ENCODE measurements around the gene SWAP70.
A peak's percentile ranks its signal among the peaks of the same experiment; 100 is the strongest.

The SWAP70 gene

GRCh38 chr11:9755561-9756185 lies 91.8 kb downstream of the SWAP70 start:
- DNase-seq = no peak

- DNase-seq = no peak
Measured at GRCh38 chr11:9756461-9756860, 92.6 kb downstream of the SWAP70 start.

GRCh38 chr11:9756878-9757277 lies 93.0 kb downstream of the SWAP70 start:
- no peak for DNase-seq

- DNase-seq = peak; percentile 92
Measured at GRCh38 chr11:9757809-9758636, 94.1 kb downstream of the SWAP70 start.

- peak; percentile 58 for DNase-seq
Measured at GRCh38 chr11:9758637-9759518, 95.0 kb downstream of the SWAP70 start.

GRCh38 chr11:9759519-9760192 lies 95.8 kb downstream of the SWAP70 start:
- peak; percentile 96 for DNase-seq

GRCh38 chr11:9760193-9760575 lies 96.3 kb downstream of the SWAP70 start:
- no peak for DNase-seq

- no peak for DNase-seq
Measured at GRCh38 chr11:9761441-9761945, 97.6 kb downstream of the SWAP70 start.

GRCh38 chr11:9762531-9762930 lies 98.7 kb downstream of the SWAP70 start:
- DNase-seq = no peak

GRCh38 chr11:9763301-9763700 lies 99.4 kb downstream of the SWAP70 start:
- DNase-seq = no peak

GRCh38 chr11:9765320-9766101 lies 101.6 kb downstream of the SWAP70 start:
- no peak for DNase-seq

- no peak for DNase-seq
Measured at GRCh38 chr11:9769621-9770020, 105.7 kb downstream of the SWAP70 start.

GRCh38 chr11:9771071-9771511 lies 107.2 kb downstream of the SWAP70 start:
- DNase-seq = no peak

GRCh38 chr11:9772218-9772617 lies 108.3 kb downstream of the SWAP70 start:
- no peak for DNase-seq

- DNase-seq = no peak
Measured at GRCh38 chr11:9773524-9773923, 109.6 kb downstream of the SWAP70 start.

GRCh38 chr11:9774109-9774508 lies 110.2 kb downstream of the SWAP70 start:
- no peak for DNase-seq

- DNase-seq = no peak
Measured at GRCh38 chr11:9774591-9775397, 110.9 kb downstream of the SWAP70 start.

- DNase-seq = no peak
Measured at GRCh38 chr11:9775398-9775779, 111.5 kb downstream of the SWAP70 start.

GRCh38 chr11:9776203-9776602 lies 112.3 kb downstream of the SWAP70 start:
- DNase-seq = no peak

- no peak for DNase-seq
Measured at GRCh38 chr11:9777066-9777465, 113.2 kb downstream of the SWAP70 start.

GRCh38 chr11:9777525-9777924 lies 113.6 kb downstream of the SWAP70 start:
- no peak for DNase-seq
